Astrocyte (in vitro differentiated cells and primary cell): ENCODE measurements around the gene SCYGR8. TPM values are rescaled to one million over a fixed set of nuclear protein-coding genes. Genes with fewer than 3 reads are reported as not detected.
"Not testable (repeated sequence)": the region's sequence is repeated elsewhere in the genome, so short reads cannot be mapped to it uniquely, and the experiment has no call there.

ENCODE experiments used
- DNase-seq: peaks from one replicate; pipeline ENCODE4 v3.0.0-alpha.2; 2010; ENCODE audit warnings: low read depth
- FAIRE-seq: peaks from 2 replicates; lab custom pipeline; 2011; peaks lifted over from hg19 to GRCh38; lab: Jason Lieb, UNC
- H2AFZ ChIP-seq: 2 replicates; pipeline ENCODE4 v1.6.0; 2012; ENCODE audit warnings: low read depth, low read length, inconsistent platforms
- H3K27ac ChIP-seq: 2 replicates; pipeline ENCODE4 v1.5.1; 2011; ENCODE audit warnings: low read depth, low read length, inconsistent platforms
- H3K27me3 ChIP-seq: 2 replicates; pipeline ENCODE4 v1.6.0; 2011; ENCODE audit warnings: low read length, inconsistent platforms; ENCODE audit not compliant: insufficient read depth
- H3K36me3 ChIP-seq: 2 replicates; pipeline ENCODE4 v1.5.1; 2011; ENCODE audit warnings: low read length, inconsistent platforms; ENCODE audit not compliant: insufficient read depth
- H3K4me1 ChIP-seq: 2 replicates; pipeline ENCODE4 v1.5.1; 2011; ENCODE audit warnings: low read length, inconsistent platforms; ENCODE audit not compliant: insufficient read depth
- H3K4me2 ChIP-seq: 2 replicates; pipeline ENCODE4 v1.6.0; 2012; ENCODE audit warnings: low read length, inconsistent platforms
- H3K4me3 ChIP-seq: 2 replicates; pipeline ENCODE4 v1.5.1; 2011; ENCODE audit warnings: low read depth, mild to moderate bottlenecking, low read length, inconsistent platforms; ENCODE audit not compliant: insufficient read depth
- H3K79me2 ChIP-seq: 2 replicates; pipeline ENCODE4 v1.6.0; 2012; ENCODE audit warnings: mild to moderate bottlenecking, low read length, inconsistent platforms; ENCODE audit not compliant: insufficient read depth
- H3K9ac ChIP-seq: 2 replicates; pipeline ENCODE4 v1.6.0; 2012; ENCODE audit warnings: mild to moderate bottlenecking, low read length, inconsistent platforms
- H3K9me3 ChIP-seq: 2 replicates; pipeline ENCODE4 v1.5.1; 2012; ENCODE audit warnings: low read depth, mild to moderate bottlenecking, low read length, inconsistent platforms; ENCODE audit not compliant: insufficient read depth
- H4K20me1 ChIP-seq: 2 replicates; pipeline ENCODE4 v1.6.0; 2012; ENCODE audit warnings: low read length, inconsistent platforms; ENCODE audit not compliant: insufficient read depth
- H3K27ac Mint-ChIP-seq: one replicate; pipeline ENCODE4 v1.8.0; 2021; ENCODE audit warnings: mild to moderate bottlenecking, mixed read lengths; ENCODE audit not compliant: unreplicated experiment
- H3K27me3 Mint-ChIP-seq: one replicate; pipeline ENCODE4 v1.8.0; 2021; ENCODE audit warnings: low read depth, mixed read lengths; ENCODE audit not compliant: unreplicated experiment
- H3K36me3 Mint-ChIP-seq: one replicate; pipeline ENCODE4 v1.8.0; 2021; ENCODE audit warnings: low read depth, mixed read lengths; ENCODE audit not compliant: unreplicated experiment
- H3K4me1 Mint-ChIP-seq: one replicate; pipeline ENCODE4 v1.8.0; 2021; ENCODE audit warnings: low read depth, mixed read lengths; ENCODE audit not compliant: unreplicated experiment
- H3K4me3 Mint-ChIP-seq: one replicate; pipeline ENCODE4 v1.8.0; 2021; ENCODE audit warnings: mild to moderate bottlenecking, moderate library complexity, mixed read lengths; ENCODE audit not compliant: unreplicated experiment
- H3K9me3 Mint-ChIP-seq: one replicate; pipeline ENCODE4 v1.8.0; 2021; ENCODE audit warnings: mild to moderate bottlenecking, mixed read lengths; ENCODE audit not compliant: unreplicated experiment
- CTCF ChIP-seq: IDR thresholded peaks from 2 replicates; pipeline ENCODE4 v1.5.1; 2011; ENCODE audit warnings: low read depth, mild to moderate bottlenecking, inconsistent platforms, low read length, moderate library complexity; ENCODE audit not compliant: insufficient read depth
- EZH2 ChIP-seq: IDR thresholded peaks from 2 replicates; pipeline ENCODE4 v1.6.1; 2012; ENCODE audit warnings: mild to moderate bottlenecking, low read length, inconsistent platforms; ENCODE audit not compliant: insufficient read depth
- total RNA-seq: library from RNA; stranded (reverse); gene quantifications from 2 replicates; pipeline ENCODE4 v1.2.1, GENCODE V29; 2021

SCYGR8 gene
- total RNA-seq, 1 donor from 2014 or later, result not detected

- no peak for FAIRE-seq
- H3K27me3 ChIP-seq, result no peaks in the 10 kb centered on the region
- no peaks in the 10 kb centered on the region for H3K36me3 ChIP-seq
- peaks cover 7% of the 10 kb centered on the region for H3K27me3 Mint-ChIP-seq
- no peak within 1 kb of the TSS for H3K27ac Mint-ChIP-seq
- H3K4me3 ChIP-seq, result no peak within 1 kb of the TSS
- no peak within 1 kb of the TSS for H3K4me3 Mint-ChIP-seq
- H3K9me3 ChIP-seq, result no peaks in the 10 kb centered on the region
- no peaks in the 10 kb centered on the region for H3K36me3 Mint-ChIP-seq
- no peaks in the 10 kb centered on the region for H3K4me1 Mint-ChIP-seq
- no peak within 1 kb of the TSS for H3K27ac ChIP-seq
- no peaks in the 10 kb centered on the region for H3K4me1 ChIP-seq
- DNase-seq, result no peak
- TF ChIP-seq EZH2, result no peak
- no peak for TF ChIP-seq CTCF
- no peak within 1 kb of the TSS for H2AFZ ChIP-seq
- no peaks in the 10 kb centered on the region for H4K20me1 ChIP-seq
- no peaks in the 10 kb centered on the region for H3K79me2 ChIP-seq
- H3K4me2 ChIP-seq, result no peak within 1 kb of the TSS
- H3K9me3 Mint-ChIP-seq, result peaks cover 2% of the 10 kb centered on the region
- no peak within 1 kb of the TSS for H3K9ac ChIP-seq
Observed at GRCh38 chr2:227728035-227728434, 17.7 kb upstream of the SCYGR8 start, which contains the start of gene SCYGR7. Gene SCYGR7, plus strand, starts transcription at chr2:227728335. Its CDS starts 0 bp downstream, at chr2:227728335.

DNA sequence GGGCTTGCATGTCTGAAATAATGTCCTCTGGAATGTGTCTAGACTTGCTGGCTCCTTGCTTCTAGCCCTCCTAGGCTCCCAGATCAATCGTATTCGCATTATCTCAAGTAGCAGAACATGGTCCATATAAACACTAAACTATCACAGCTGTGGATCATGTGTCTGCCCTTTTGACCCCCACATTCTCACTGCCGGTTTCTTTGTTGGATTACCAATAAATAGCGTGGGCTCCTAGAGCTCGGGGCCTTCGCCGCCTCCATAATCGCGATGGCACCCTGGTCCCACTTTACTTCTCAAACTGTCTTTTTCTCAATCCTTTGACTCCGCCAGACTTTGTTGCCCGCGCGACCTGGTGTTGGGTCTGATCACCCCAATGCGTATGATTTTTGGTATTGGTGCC lies 6.3 kb upstream of the SCYGR8 start:
- no peak overlapping the region for H3K9ac ChIP-seq
- H3K4me2 ChIP-seq, result no peak overlapping the region
- no peak for TF ChIP-seq EZH2
- TF ChIP-seq CTCF, result no peak
- H3K36me3 ChIP-seq, result no peaks in the 10 kb centered on the region
- no peaks in the 10 kb centered on the region for H4K20me1 ChIP-seq
- no peaks in the 10 kb centered on the region for H3K9me3 ChIP-seq
- H3K79me2 ChIP-seq, result no peaks in the 10 kb centered on the region
- DNase-seq (no peak), FAIRE-seq (no peak)
- Mint-ChIP-seq H3K27me3 (peaks cover 16% of the 10 kb centered on the region), H3K9me3 (peaks cover 1% of the 10 kb centered on the region), H3K36me3 (no peaks in the 10 kb centered on the region), H3K4me1 (peaks cover 3% of the 10 kb centered on the region), H3K4me3 (no peak overlapping the region), H3K27ac (no peak overlapping the region)
- no peaks in the 10 kb centered on the region for H3K4me1 ChIP-seq
- H3K27ac ChIP-seq, result no peak overlapping the region
- H3K27me3 ChIP-seq, result no peaks in the 10 kb centered on the region
- no peak overlapping the region for H3K4me3 ChIP-seq
- no peak overlapping the region for H2AFZ ChIP-seq

GRCh38 chr2:227740705-227741104 lies 5.0 kb upstream of the SCYGR8 start:
- H3K4me3 Mint-ChIP-seq, FAIRE-seq: not testable (repeated sequence)

More at GRCh38 chr2:227740705-227741104, 5.0 kb upstream of the SCYGR8 start:
- not testable (repeated sequence) for H3K36me3 ChIP-seq, H3K4me3 ChIP-seq, DNase-seq, H3K27me3 ChIP-seq, H3K4me2 ChIP-seq, H3K9ac ChIP-seq, H3K9me3 Mint-ChIP-seq, H3K27ac Mint-ChIP-seq, H2AFZ ChIP-seq, H3K27ac ChIP-seq, H3K36me3 Mint-ChIP-seq, H3K27me3 Mint-ChIP-seq, H3K9me3 ChIP-seq, H4K20me1 ChIP-seq, H3K4me1 ChIP-seq, H3K4me1 Mint-ChIP-seq, H3K79me2 ChIP-seq
